Kasumi-1 (cell line): ENCODE measurements around the gene RBMS1.

Source experiments
- DNase-seq, 2 experiments: peaks; one replicate each; lab custom pipeline; 2025; lab: John Stamatoyannopoulos, UW

The RBMS1 gene

GRCh38 chr2:160333324-160334027 is 160.1 kb downstream of the RBMS1 start:
- DNase-seq = no peak

DNA sequence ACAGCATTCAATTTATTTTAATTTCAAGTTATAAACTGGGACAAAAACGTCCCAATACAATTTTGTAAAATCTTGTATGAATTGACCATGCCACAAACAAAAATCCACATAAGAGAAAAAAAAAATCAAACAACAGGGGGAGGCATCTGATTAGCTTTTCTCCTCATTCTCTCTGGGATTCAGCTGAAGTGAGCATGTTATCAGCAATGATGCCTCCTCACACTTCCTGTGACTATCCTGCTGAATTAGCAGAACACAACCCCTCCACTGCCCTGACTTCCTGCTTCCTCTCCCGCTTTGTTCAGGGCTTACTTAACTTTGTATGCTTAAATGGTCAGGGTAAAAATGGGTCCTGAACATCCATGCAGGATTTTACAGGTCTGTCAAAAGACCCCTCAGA is 161.3 kb downstream of the RBMS1 start:
- peak; percentile 85 to 89 for DNase-seq

DNA sequence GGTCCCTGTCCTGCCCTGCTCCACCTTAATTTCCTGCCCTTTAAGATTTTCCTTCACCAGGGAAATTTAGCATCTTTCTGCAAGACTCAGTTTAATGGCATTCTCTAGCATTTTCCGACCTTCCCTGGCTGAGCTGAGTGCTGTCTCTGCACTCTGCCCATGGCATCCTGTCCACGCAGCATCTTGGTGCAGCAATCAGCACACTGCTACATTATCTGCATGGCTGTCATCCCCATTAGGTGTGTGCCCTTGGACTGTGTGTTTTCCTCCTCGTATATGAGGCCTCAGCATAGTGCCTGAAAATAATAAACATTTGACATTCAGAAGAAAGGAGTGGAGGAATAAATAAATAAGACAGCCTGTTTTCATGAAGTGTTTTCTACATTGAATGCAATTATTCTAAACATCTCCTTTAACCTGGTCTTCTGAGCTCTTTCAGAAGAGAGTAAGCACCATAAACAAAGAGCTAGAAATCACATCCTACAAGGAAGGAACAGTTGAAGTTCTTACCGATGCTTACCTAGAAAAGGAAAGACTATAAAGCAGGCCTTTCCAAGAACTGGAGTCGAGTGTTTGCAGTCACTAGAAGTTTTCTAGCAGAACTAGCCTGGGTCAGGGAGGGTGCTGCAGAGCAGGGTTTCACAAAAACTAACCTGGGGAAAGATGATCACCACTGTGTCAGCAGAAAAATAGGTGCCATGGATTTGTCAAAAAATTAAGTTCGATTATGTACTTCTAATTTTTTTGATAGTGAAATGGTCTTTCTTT is 162.2 kb downstream of the RBMS1 start:
- DNase-seq = no peak

- no peak for DNase-seq
Observed at GRCh38 chr2:160328811-160329527, 164.6 kb downstream of the RBMS1 start.

GRCh38 chr2:160326786-160327185 is 166.8 kb downstream of the RBMS1 start:
- DNase-seq = no peak

- DNase-seq = no peak
Observed at GRCh38 chr2:160325418-160325817, 168.2 kb downstream of the RBMS1 start.

DNA sequence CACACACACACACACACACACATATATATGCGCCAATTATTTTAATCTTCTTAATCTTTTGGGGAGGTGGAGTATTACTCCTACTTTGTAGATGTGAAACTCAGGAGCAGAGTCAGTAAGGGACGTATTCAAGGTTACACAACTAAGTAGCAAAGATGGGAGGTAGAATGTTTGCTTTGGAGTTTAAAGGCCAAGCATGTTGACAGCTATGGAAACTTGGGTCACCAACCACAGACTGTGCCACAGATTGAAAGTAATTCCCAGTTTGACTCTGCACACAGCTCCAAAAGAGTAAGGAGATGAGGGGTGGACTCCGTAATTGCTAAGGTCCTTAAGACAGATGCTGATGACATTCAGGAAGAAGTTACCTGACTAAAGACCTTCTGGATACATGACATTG is 168.7 kb downstream of the RBMS1 start:
- DNase-seq = no peak

- DNase-seq = peak; percentile 60 to 78
Observed at GRCh38 chr2:160324161-160324800, 169.3 kb downstream of the RBMS1 start.

DNA sequence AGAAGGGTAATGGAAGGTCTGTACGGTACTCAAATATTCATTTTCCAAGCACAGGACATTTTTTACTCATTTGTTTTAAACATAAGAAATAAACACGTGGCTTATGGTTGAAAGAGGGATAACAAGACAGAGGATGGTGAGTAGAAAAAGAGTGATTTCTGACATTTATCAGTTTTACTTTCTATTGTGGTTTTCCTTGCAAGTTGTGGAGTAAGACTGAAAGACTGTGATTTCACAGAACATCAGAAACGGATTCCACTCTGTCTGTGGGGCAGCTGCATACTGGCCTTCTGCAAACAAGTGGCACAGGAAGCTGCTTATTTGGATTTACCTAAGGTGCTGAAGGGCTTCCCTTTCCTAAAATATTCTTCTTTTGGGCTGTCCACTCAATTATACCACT is 171.3 kb downstream of the RBMS1 start:
- DNase-seq = no peak

- peak; percentile 13 to 18 for DNase-seq
Observed at GRCh38 chr2:160321006-160321405, 172.6 kb downstream of the RBMS1 start.

DNA sequence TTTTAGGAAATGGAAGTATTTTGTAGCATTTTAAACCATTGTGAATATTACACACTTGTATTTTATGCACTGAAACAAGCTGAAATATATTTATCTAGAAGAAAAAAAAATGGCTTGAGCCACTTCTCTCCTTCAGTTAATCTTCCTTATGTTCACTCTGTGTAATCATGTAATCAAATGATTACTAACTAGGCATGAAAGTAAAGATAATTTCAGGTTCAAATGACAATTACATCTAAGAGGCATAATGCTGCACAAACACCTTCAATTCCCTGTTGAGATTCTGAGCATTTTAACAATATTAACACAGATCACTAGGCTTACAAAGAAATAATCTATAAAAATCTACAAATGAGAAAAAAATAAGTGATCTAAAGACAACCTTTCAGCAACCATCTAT is 173.9 kb downstream of the RBMS1 start:
- no peak for DNase-seq

DNA sequence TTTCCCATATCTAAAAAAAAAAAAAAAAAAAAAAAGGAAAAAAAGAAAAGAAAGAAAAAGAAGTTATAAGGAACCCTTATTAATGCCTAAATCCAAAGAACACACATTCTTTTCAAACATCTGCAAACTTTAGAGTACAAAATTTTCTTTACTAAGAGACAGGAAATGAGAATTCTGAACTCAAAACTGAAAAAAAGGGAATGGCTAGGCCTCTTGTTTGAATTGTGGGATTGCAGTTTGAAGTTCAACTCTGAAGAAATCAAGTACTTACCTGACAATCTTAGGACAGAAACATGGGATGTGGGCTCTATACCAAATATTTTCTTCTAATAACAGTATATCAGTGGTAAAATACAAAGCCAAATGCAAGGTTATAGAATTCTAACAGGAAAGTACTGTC is 175.4 kb downstream of the RBMS1 start:
- no peak for DNase-seq

GRCh38 chr2:160317181-160318099 is 176.2 kb downstream of the RBMS1 start:
- DNase-seq = no peak

GRCh38 chr2:160315337-160315736 is 178.3 kb downstream of the RBMS1 start:
- no peak for DNase-seq

DNA sequence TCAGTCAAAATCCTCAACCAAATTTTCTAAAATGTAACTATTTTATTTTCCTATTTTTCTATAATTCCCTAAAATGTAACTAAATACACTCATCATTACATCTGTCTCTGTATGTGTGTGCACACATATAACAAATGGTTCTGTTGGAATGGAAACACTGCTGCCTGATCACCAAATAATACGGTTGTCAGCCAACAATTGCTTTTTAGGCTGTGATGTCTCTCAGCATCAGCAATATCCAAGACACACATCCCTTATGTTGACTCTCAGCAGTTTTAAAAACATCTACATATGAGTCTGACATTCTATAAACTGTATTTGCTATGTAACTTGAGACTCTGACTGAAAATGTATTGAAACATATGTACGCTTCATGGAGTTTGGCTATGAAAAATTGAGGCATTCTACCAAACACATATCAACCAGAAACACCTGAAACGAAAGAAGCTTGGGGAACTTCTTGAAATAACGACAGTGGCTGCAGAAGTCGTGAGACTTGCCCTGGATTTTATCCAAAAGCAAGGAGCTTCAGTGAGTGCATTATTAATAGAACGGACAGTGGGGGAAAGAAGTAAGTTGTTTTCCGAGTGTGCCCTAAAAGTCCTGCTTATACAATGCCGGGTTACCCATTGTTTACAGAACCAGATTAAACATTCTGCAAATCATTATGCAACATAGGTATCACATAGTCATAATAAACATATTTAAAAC is 183.3 kb downstream of the RBMS1 start:
- no peak for DNase-seq

- no peak for DNase-seq
Observed at GRCh38 chr2:160309585-160309984, 184.0 kb downstream of the RBMS1 start.

- DNase-seq = no peak
Observed at GRCh38 chr2:160308915-160309314, 184.7 kb downstream of the RBMS1 start.

DNA sequence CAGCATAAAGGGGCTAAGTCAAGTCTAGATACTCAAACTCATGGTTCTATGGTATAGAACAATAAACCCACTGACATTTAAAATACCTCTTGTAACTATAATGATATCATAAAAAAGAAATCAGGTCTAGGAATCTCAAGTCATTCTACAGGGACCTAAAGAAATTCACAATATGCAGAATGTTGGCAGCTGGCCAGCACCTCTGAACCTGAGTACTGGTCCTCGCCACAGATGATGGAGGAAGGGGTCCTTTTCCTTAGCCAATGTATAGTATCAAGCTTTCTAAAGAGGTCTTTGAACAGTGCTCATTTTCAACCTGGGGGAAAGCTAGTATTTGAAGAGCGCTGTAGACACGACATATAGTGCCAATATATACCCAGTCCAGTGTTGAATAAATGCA is 185.1 kb downstream of the RBMS1 start:
- DNase-seq = no peak

GRCh38 chr2:160306985-160307384 is 186.6 kb downstream of the RBMS1 start:
- no peak for DNase-seq

GRCh38 chr2:160305081-160305750 is 188.4 kb downstream of the RBMS1 start:
- no peak for DNase-seq
